Measurements from ENCODE around the gene SREK1IP1. TPM values are rescaled to one million over a fixed set of nuclear protein-coding genes. Genes with fewer than 3 reads are reported as not detected.
"Not testable (repeated sequence)": the region's sequence is repeated elsewhere in the genome, so short reads cannot be mapped to it uniquely, and the experiment has no call there.

Gene SREK1IP1
- total RNA-seq, 1 donor from 2014 or later: 17.2 TPM

DNA sequence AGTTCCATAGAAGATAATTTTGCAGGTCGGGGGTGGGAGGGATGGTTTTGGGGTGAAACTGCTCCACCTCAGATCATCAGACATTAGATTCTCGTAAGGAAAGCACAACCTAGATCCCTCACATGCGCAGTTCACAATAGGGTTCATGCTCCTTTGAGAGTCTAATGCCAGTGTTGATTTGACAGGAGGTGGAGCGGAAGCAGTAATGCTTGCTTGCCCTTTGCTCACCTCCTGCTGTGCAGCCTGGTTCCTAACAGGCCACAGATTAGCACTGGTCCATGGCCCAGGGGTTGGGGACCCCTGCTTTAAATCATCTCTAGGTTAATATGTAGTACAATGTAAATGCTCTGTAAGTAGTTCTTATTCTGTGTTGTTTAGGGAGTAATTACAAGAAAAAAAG, 67.7 kb downstream of the SREK1IP1 start:
- Mint-ChIP-seq H3K4me3 (ENCODE audit: unreplicated experiment) (no peak overlapping the region), H3K27me3 (ENCODE audit: low read depth) (peaks cover 19% of the 10 kb centered on the region), H3K9me3 (ENCODE audit: low read depth) (peaks cover 13% of the 10 kb centered on the region), H3K36me3 (ENCODE audit: low read depth) (peaks cover 3% of the 10 kb centered on the region), H3K4me1 (ENCODE audit: low read depth) (no peaks in the 10 kb centered on the region), H3K27ac (ENCODE audit: unreplicated experiment) (no peak overlapping the region)
- DNase-seq (ENCODE audit: low spot score): no peak
- no peak for TF ChIP-seq CTCF (IDR thresholded peaks at IDR 0.05)

DNA sequence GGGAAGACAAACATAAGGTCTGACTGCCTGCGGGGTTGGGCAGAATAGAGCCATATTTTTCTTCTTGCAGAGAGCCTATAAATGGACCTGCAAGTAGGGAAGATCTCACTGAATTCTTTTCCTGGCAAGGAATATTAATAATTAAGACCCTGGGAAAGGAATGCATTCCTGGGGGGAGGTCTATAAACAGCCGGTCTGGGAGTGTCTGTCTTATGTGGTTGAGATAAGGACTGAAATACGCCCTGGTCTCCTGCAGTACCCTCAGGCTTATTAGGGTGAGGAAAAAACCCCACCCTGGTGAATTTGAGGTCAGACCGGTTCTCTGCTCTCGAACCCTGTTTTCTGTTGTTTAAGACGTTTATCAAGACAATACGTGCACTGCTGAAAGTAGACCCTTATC, 72.1 kb downstream of the SREK1IP1 start:
- not testable (repeated sequence) for DNase-seq (ENCODE audit: low spot score); H3K36me3 Mint-ChIP-seq (ENCODE audit: low read depth); H3K4me3 Mint-ChIP-seq (ENCODE audit: unreplicated experiment); H3K27ac Mint-ChIP-seq (ENCODE audit: unreplicated experiment); H3K4me1 Mint-ChIP-seq (ENCODE audit: low read depth)
- Mint-ChIP-seq H3K9me3 (ENCODE audit: low read depth) (peaks cover 15% of the 10 kb centered on the region), H3K27me3 (ENCODE audit: low read depth) (peaks cover 22% of the 10 kb centered on the region)

GRCh38 chr5:64693636-64694035, 74.9 kb downstream of the SREK1IP1 start:
- no peak for DNase-seq (ENCODE audit: low spot score)
- H3K27me3 Mint-ChIP-seq (ENCODE audit: low read depth): peaks cover 44% of the 10 kb centered on the region
- no peak overlapping the region for H3K27ac Mint-ChIP-seq (ENCODE audit: unreplicated experiment)
- peaks cover 10% of the 10 kb centered on the region for H3K4me1 Mint-ChIP-seq (ENCODE audit: low read depth)
- H3K9me3 Mint-ChIP-seq (ENCODE audit: low read depth): peaks cover 15% of the 10 kb centered on the region
- H3K36me3 Mint-ChIP-seq (ENCODE audit: low read depth): peaks cover 5% of the 10 kb centered on the region
- no peak for TF ChIP-seq CTCF (IDR thresholded peaks at IDR 0.05)
- no peak overlapping the region for H3K4me3 Mint-ChIP-seq (ENCODE audit: unreplicated experiment)

DNA sequence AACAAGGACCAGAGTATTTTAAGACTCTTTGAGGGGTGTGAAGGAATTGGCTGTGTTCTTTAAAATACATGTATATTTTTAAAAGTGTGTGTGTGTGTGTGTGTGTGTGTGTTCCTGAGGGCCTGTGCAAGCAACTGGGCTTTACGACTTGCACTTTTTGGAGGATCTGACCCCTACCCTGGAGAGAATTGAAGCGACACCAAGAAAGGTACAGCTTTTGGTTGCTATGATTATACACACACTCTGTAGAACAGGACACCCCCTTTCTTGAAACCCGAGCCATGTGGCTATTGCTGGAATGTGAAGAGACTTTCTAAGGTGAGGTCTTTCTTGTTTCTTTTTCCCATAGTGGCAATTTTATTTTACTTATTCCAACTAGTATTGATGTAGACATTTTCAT, 77.2 kb downstream of the SREK1IP1 start:
- peaks cover 10% of the 10 kb centered on the region for H3K4me1 Mint-ChIP-seq (ENCODE audit: low read depth)
- DNase-seq (ENCODE audit: low spot score): no peak
- H3K27ac Mint-ChIP-seq (ENCODE audit: unreplicated experiment): no peak overlapping the region
- peak overlapping the region; percentile 36 for H3K4me3 Mint-ChIP-seq (ENCODE audit: unreplicated experiment)
- TF ChIP-seq CTCF (IDR thresholded peaks at IDR 0.05): no peak
- peaks cover 56% of the 10 kb centered on the region for H3K27me3 Mint-ChIP-seq (ENCODE audit: low read depth)
- peaks cover 1% of the 10 kb centered on the region for H3K36me3 Mint-ChIP-seq (ENCODE audit: low read depth)
- H3K9me3 Mint-ChIP-seq (ENCODE audit: low read depth): peaks cover 6% of the 10 kb centered on the region

GRCh38 chr5:64690417-64691151, 77.9 kb downstream of the SREK1IP1 start, which contains the start of gene SHISAL2B:
Gene SHISAL2B, plus strand, starts transcription at chr5:64690503. Its CDS starts 121 bp downstream, at chr5:64690624.
- no peak for TF ChIP-seq CTCF (IDR thresholded peaks at IDR 0.05)
- Mint-ChIP-seq H3K27me3 (ENCODE audit: low read depth) (peaks cover 58% of the 10 kb centered on the region), H3K36me3 (ENCODE audit: low read depth) (peaks cover 1% of the 10 kb centered on the region), H3K4me1 (ENCODE audit: low read depth) (peaks cover 10% of the 10 kb centered on the region), H3K9me3 (ENCODE audit: low read depth) (no peaks in the 10 kb centered on the region), H3K27ac (ENCODE audit: unreplicated experiment) (no peak within 1 kb of the TSS), H3K4me3 (ENCODE audit: unreplicated experiment) (peak within 1 kb of the TSS; percentile 82)
- DNase-seq (ENCODE audit: low spot score): no peak

- Mint-ChIP-seq H3K27me3 (ENCODE audit: low read depth) (peaks cover 58% of the 10 kb centered on the region), H3K4me1 (ENCODE audit: low read depth) (peaks cover 10% of the 10 kb centered on the region), H3K36me3 (ENCODE audit: low read depth) (peaks cover 1% of the 10 kb centered on the region), H3K27ac (ENCODE audit: unreplicated experiment) (no peak overlapping the region), H3K4me3 (ENCODE audit: unreplicated experiment) (peak overlapping the region; percentile 82), H3K9me3 (ENCODE audit: low read depth) (no peaks in the 10 kb centered on the region)
- no peak for DNase-seq (ENCODE audit: low spot score)
- no peak for TF ChIP-seq CTCF (IDR thresholded peaks at IDR 0.05)
Measured at GRCh38 chr5:64690104-64690416, 78.4 kb downstream of the SREK1IP1 start.

All from chondrocyte (in vitro differentiated cells).